ENCODE data around the gene ZMYM2.

The ZMYM2 gene

DNA sequence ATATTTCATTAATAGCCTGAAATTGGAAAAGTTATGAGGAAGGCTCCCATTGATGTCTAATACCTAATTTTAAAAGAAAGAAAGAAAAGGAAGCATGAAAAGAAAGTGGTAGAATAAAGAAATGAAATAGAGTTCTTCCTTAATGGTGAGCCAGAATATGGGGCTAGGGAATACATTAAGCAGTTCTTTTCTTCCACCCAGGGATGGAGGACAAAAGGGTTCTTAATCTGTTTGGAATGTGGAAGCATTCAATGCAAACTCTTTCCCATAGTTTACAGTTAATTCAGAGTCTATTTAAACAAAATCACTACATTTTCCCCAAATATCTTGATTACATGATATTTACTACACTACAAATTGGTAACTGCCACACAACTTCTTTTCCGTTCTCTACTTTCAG, 18.4 kb upstream of the ZMYM2 start:
- Histone ChIP-seq H3K9me2 (ENCODE audit: low read depth, low read length) (no peaks in the 10 kb centered on the region), H3K27me3 (ENCODE audit: insufficient read depth, low read length) (0 out of 2 replicates have a peak, but pooled peaks cover 5% of the 10 kb centered on the region), H3F3A (ENCODE audit: insufficient read depth, low read length) (no peaks in the 10 kb centered on the region), H3K27ac (ENCODE audit: low read depth, low read length, poor library complexity, severe bottlenecking) (no peak overlapping the region), H3K9me3 (ENCODE audit: low read length) (no peaks in the 10 kb centered on the region), H4K20me1 (ENCODE audit: insufficient read depth, low read length) (no peaks in the 10 kb centered on the region), H3K36me3 (ENCODE audit: insufficient read depth, low read length) (no peaks in the 10 kb centered on the region), H3K79me2 (ENCODE audit: insufficient read depth, low read length) (no peaks in the 10 kb centered on the region), H3K9ac (ENCODE audit: low read length) (no peak overlapping the region), H3K4me2 (ENCODE audit: low read length) (no peak overlapping the region), H3K4me1 (ENCODE audit: insufficient read depth, low read length, severe bottlenecking) (no peaks in the 10 kb centered on the region), H2AFZ (ENCODE audit: low read length) (no peak overlapping the region), H3K4me3 (ENCODE audit: low read depth, low read length, poor library complexity, severe bottlenecking) (no peak overlapping the region)
- no peak for TF ChIP-seq EZH2 (IDR thresholded peaks at IDR 0.05; ENCODE audit: borderline replicate concordance, low read length)
- no peak for TF ChIP-seq CTCF (IDR thresholded peaks at IDR 0.05; ENCODE audit: low read length)

DNA sequence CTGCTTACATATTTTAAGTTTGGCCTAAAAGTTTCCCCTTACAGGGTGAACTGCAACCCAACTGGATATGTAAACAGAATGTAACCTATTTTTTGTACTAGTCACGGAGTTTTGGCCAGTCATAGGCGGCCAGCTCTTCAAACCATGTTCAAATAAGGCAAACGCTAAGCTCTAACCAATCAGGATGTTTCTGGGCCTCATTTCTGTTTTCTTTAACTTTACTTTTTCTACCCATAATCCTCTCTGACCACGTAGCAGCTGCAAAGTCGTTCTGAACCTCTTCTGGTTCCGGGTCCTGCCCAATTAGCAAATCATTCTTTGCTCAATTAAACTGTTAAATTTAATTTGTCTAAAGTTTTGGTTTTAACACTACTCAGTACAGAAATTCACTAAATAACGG, 8.2 kb upstream of the ZMYM2 start:
- no peak overlapping the region for H3K4me3 ChIP-seq (ENCODE audit: low read depth, low read length, poor library complexity, severe bottlenecking)
- H3K27me3 ChIP-seq (ENCODE audit: insufficient read depth, low read length), result no peaks in the 10 kb centered on the region
- no peaks in the 10 kb centered on the region for H3K9me3 ChIP-seq (ENCODE audit: low read length)
- TF ChIP-seq EZH2 (IDR thresholded peaks at IDR 0.05; ENCODE audit: borderline replicate concordance, low read length) (no peak), CTCF (IDR thresholded peaks at IDR 0.05; ENCODE audit: low read length) (no peak)
- no peak overlapping the region for H3K9ac ChIP-seq (ENCODE audit: low read length)
- H3K4me2 ChIP-seq (ENCODE audit: low read length), result no peak overlapping the region
- H3K4me1 ChIP-seq (ENCODE audit: insufficient read depth, low read length, severe bottlenecking), result no peaks in the 10 kb centered on the region
- no peaks in the 10 kb centered on the region for H4K20me1 ChIP-seq (ENCODE audit: insufficient read depth, low read length)
- H3K27ac ChIP-seq (ENCODE audit: low read depth, low read length, poor library complexity, severe bottlenecking), result no peak overlapping the region
- no peaks in the 10 kb centered on the region for H3F3A ChIP-seq (ENCODE audit: insufficient read depth, low read length)
- H2AFZ ChIP-seq (ENCODE audit: low read length), result no peak overlapping the region
- H3K9me2 ChIP-seq (ENCODE audit: low read depth, low read length), result no peaks in the 10 kb centered on the region
- no peaks in the 10 kb centered on the region for H3K79me2 ChIP-seq (ENCODE audit: insufficient read depth, low read length)
- no peaks in the 10 kb centered on the region for H3K36me3 ChIP-seq (ENCODE audit: insufficient read depth, low read length)

GRCh38 chr13:19952850-19953249, 5.7 kb upstream of the ZMYM2 start:
- peaks cover 8% of the 10 kb centered on the region for H3K4me1 ChIP-seq (ENCODE audit: insufficient read depth, low read length, severe bottlenecking)
- H3K4me2 ChIP-seq (ENCODE audit: low read length), result no peak overlapping the region

More at GRCh38 chr13:19952850-19953249, 5.7 kb upstream of the ZMYM2 start:
- Histone ChIP-seq H4K20me1 (ENCODE audit: insufficient read depth, low read length) (no peaks in the 10 kb centered on the region), H3K27me3 (ENCODE audit: insufficient read depth, low read length) (no peaks in the 10 kb centered on the region), H3K9me2 (ENCODE audit: low read depth, low read length) (no peaks in the 10 kb centered on the region), H3K36me3 (ENCODE audit: insufficient read depth, low read length) (no peaks in the 10 kb centered on the region), H3K4me3 (ENCODE audit: low read depth, low read length, poor library complexity, severe bottlenecking) (no peak overlapping the region), H3K9me3 (ENCODE audit: low read length) (no peaks in the 10 kb centered on the region), H3K9ac (ENCODE audit: low read length) (no peak overlapping the region), H2AFZ (ENCODE audit: low read length) (no peak overlapping the region), H3F3A (ENCODE audit: insufficient read depth, low read length) (no peaks in the 10 kb centered on the region), H3K79me2 (ENCODE audit: insufficient read depth, low read length) (no peaks in the 10 kb centered on the region), H3K27ac (ENCODE audit: low read depth, low read length, poor library complexity, severe bottlenecking) (no peak overlapping the region)
- TF ChIP-seq CTCF (IDR thresholded peaks at IDR 0.05; ENCODE audit: low read length) (no peak), EZH2 (IDR thresholded peaks at IDR 0.05; ENCODE audit: borderline replicate concordance, low read length) (no peak)

Data from OCI-LY1 (cell line).